K562 (cell line): ENCODE measurements around the gene VWA7. TPM values are rescaled to one million over a fixed set of nuclear protein-coding genes. Genes with fewer than 3 reads are reported as not detected.

Experiments
- HNRNPH1 ChIP-seq: fragments of 200-400 bp; formaldehyde crosslinking; optimal IDR thresholded peaks from 2 replicates; pipeline ENCODE3; 2017; ENCODE audit warnings: low read depth, mild to moderate bottlenecking, low read length, moderate library complexity
- SP1 ChIP-seq: sonication (generic); formaldehyde crosslinking; IDR thresholded peaks from 2 replicates; pipeline ENCODE4 v1.8.1; 2022; ENCODE audit warnings: mild to moderate bottlenecking, missing genetic modification reagents
- TRIM28 ChIP-seq: fragments of 450-650 bp; IDR thresholded peaks from 2 replicates; pipeline ENCODE4 v1.6.1; 2017
- ZBTB8A ChIP-seq: fragments of 450-650 bp; IDR thresholded peaks from 2 replicates; pipeline ENCODE4 v1.6.1; 2018; ENCODE audit warnings: mild to moderate bottlenecking, moderate library complexity; ENCODE audit not compliant: partially characterized antibody
- ZNF253 ChIP-seq: fragments of 250-450 bp; sonication (Bioruptor Pico); conservative IDR thresholded peaks from 2 replicates; pipeline ENCODE4 v1.6.1; 2021; ENCODE audit warnings: mild to moderate bottlenecking
- ZNF354B ChIP-seq: fragments of 250-450 bp; sonication (Bioruptor Pico); IDR thresholded peaks from 2 replicates; pipeline ENCODE4 v1.4.0; 2020
- ZSCAN32 ChIP-seq: fragments of 450-650 bp; formaldehyde crosslinking; IDR thresholded peaks from 2 replicates; pipeline ENCODE4 v1.4.0; 2020; ENCODE audit warnings: mild to moderate bottlenecking, moderate library complexity
- polyA plus RNA-seq, 8 experiments: library from polyadenylated mRNA; depleted of rRNA in 4 of 8; stranded (reverse) in 5 of 8; unstranded in 3 of 8; fragments of >200 nt; fragmentation: Nextera tagmentation in 2 of 8; fragmentation: Illumina TruSeq in 1 of 8; extraction: Ambion mirVana in 2 of 8; extraction: Trizol in 1 of 8; gene quantifications; 2 replicates each; pipeline versions ENCODE4 v1.2.1 to v1.2.3, GENCODE V29; 2011 to 2014; ENCODE audit warnings: inconsistent platforms in 1 of 8, missing spikeins in 1 of 8
- total RNA-seq, 7 experiments: library from RNA; depleted of rRNA in 6 of 7; stranded (reverse); fragments of >200 nt in 6 of 7; fragmentation: Illumina TruSeq in 2 of 7; extraction: Trizol in 2 of 7; gene quantifications; 2 replicates each; pipeline versions ENCODE4 v1.2.1 to v1.2.3, GENCODE V29; 2011 to 2021; ENCODE audit warnings: low replicate concordance in 1 of 7
- TF ChIP-seq, protein P1 (sequence below): fragments of 250-450 bp; sonication (Bioruptor Pico); IDR thresholded peaks from 2 replicates; pipeline ENCODE4 v1.4.0; 2020; ENCODE audit warnings: mild to moderate bottlenecking, moderate library complexity, borderline replicate concordance

Gene VWA7
- total and polyA plus RNA-seq, 9 of the 15 experiments (the other 6 are each of a cell fraction or from before 2014, with no cell fraction given): 0.18 to 2.9 (median 0.95) TPM

DNA sequence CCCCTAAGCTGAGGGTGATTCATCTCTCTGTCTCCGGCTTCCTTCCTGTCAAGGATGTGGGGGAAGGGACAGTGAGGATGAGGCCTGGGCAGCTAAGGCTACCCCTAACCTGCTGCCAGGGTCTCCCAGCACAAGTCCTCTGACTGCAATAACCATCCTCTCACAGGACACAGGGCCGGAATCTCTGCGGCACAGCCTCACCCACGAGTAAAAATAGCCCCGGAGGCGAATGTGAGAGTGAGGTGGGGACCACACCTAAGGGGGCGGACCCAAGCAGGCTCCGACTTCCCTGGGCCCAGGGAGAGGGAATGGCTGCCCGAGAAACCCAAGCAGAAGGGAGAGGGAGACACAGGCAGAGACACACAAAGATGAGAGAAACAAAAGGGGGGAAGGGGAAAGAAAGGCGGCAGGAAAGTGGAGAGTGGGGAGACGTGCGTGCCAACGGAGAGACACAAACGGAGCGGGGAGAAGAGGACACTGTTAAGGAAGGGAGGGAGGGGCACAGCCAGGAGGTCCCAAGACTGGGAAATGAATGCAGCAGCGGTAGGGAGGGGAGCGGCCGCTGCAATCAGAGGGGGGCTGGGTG, 42.2 kb downstream of the VWA7 start (continued):
- TF ChIP-seq, protein P1, sequence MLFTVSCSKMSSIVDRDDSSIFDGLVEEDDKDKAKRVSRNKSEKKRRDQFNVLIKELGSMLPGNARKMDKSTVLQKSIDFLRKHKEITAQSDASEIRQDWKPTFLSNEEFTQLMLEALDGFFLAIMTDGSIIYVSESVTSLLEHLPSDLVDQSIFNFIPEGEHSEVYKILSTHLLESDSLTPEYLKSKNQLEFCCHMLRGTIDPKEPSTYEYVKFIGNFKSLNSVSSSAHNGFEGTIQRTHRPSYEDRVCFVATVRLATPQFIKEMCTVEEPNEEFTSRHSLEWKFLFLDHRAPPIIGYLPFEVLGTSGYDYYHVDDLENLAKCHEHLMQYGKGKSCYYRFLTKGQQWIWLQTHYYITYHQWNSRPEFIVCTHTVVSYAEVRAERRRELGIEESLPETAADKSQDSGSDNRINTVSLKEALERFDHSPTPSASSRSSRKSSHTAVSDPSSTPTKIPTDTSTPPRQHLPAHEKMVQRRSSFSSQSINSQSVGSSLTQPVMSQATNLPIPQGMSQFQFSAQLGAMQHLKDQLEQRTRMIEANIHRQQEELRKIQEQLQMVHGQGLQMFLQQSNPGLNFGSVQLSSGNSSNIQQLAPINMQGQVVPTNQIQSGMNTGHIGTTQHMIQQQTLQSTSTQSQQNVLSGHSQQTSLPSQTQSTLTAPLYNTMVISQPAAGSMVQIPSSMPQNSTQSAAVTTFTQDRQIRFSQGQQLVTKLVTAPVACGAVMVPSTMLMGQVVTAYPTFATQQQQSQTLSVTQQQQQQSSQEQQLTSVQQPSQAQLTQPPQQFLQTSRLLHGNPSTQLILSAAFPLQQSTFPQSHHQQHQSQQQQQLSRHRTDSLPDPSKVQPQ (CRISPR knock-in tag): no peak
- TF ChIP-seq ZNF354B (CRISPR knock-in tag) (no peak), ZBTB8A (no peak), ZSCAN32 (CRISPR knock-in tag) (0 out of 2 replicates have a peak, but pooled peaks have one; percentile 6), ZNF253 (CRISPR knock-in tag) (no peak), HNRNPH1 (no peak), SP1 (CRISPR knock-in tag) (peak; percentile 87), TRIM28 (no peak)
